ENCODE results near the gene DCC.

DCC gene

DNA sequence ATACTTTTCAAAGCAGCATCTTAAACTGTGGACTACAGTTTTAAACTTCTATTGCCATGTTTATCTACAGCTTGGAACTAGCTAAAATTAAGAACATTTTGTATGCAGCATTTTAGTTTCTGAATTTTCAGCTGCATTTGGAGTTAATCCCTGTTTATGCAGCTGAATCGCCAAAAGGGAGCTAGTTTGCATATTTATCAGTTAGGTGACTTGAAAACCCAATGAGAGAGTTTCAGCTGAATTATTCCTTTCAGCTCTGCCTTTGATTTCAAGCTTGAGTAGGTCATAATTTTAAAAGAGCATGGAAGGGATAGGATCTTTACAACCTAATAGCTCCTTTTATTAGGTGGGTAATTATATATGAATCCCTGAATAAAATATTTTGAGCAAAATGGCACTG lies 1191.9 kb downstream of the DCC start:
- no peak for ATAC-seq

DNA sequence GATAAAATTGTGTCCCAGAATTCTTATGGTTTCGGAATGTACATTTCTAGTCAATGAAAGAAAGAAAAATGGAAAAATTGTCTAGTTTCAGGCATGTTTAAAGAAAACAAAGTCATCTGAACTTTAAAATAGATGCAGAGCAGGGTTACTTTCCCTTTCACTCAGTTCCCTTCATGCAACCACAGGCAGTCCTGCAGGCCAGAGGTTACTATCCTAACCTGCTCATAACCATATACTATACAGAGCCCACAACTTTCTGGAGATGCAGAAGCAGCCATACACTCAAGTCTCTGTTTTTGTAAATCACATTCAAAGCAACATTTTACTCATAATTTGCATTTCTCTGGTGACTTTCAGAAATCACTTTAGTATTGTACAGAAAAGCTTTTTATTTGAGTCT lies 1194.2 kb downstream of the DCC start:
- no peak for ATAC-seq

DNA sequence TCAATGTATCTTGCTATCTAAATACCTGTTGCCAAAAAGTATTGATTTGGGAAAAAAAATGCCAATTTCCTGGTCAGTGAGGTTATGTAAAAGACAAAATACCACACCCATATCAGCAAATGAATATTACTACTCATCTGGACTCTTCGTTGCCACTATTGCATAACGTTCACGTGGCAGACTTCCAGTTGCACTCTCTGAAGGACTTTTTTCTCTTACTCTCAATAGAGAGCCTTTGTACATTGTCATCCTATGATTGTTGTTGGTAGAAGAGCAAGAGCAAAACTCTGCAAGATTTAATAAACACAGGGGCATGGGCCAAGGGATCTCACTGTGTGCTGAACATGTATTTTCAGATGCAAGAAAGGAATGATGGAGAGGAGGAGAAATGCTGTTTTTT lies 1194.7 kb downstream of the DCC start:
- ATAC-seq: no peak

DNA sequence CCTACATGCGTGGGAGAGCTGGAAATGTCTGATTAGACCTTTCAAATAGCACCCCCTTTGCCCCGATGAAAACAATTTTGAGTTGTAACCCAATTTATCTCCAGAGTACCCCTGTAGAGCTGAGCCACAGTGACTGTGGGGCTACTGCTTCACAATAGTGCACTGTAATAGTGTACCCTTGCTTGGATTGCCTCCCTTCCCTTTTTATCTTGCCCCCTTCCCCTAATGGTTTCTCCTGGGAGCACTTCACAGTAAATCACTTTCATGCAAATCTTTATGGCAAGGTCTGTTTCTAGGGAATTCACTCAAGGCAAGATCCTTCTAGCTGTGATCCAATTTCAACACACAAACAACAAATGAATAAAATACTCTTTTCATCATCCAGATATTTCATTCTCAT lies 1196.9 kb downstream of the DCC start:
- ATAC-seq: no peak

DNA sequence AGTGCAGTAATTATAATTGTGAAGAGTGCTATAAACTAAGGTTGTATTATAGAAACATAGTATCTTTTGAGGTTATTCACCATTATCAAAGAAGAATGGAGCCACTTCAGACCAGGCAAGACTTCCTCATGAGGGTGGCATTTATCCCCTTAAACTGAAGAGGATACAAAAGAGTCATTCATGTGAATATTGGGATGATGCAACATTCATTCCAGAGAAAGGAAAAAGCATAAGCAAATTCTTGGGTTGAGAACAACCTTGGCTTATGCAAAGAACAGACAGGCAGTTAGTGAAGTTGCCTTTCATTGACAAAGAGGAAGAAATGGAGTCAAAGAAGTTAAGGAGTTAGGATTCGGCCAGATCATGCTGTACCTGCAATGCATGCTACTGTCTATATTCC lies 1201.9 kb downstream of the DCC start:
- no peak for ATAC-seq

DNA sequence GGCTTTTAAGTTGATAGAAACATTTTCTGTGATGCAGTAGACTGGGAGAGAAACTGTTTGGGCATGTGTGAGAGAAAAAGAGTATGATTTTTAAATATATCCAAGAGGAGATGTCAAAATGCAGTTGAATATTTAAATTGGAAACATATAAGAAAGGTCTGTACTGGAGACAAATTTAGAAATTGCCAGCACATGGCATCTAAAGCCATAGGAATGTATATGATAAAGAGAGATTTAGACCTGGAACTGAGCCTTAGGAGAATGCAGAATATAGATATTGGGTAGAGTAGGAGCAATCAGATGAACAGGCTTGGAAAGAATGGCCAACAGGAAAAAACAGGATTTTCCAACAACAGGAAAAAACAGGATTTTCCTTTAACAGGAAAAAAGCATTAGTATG lies 1203.7 kb downstream of the DCC start:
- no peak for ATAC-seq

DNA sequence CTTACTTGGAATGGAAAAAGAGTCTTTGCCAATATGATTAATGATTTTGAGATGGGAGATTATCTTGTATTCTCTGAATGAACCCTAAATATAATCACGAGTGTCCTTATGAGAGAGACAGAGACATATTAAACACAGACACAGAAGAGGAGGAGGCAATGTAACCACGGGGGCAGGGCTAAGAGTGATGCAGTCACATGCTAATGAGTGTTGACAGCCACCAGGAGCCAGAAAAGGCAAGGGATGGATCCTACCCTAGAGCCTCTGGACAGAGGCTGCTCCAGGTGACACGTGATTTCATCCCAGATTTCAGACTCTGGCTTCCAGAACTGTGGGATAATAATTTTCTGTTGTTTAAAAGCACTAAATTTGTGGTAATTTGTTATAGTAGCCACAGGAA lies 1204.9 kb downstream of the DCC start:
- ATAC-seq: no peak

DNA sequence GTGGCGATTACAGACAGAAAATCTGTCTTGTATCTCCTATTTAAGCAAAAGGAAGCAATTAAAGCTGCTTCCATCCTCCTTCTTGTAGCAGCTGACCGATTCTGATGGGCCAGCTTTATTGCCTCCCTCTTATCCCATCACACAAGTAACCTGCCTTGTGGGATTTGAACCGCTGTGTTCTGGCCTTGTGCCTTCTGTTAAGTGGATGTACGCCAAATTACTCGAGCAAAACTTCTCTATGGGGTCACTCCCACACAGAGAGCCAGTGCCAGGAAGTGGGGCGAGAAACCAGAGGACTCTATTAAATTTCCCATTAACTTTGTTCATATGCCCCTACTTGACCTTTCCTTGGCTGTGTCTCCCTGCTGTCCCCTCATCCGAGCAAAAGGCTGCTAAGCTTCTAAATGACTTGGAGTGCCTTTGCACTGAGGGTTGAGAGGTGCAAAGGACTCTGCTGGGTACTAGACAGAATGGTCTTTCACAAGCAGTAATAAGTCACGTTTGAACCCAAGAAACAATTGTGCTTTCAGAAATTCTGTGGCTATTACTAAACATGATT lies 1212.0 kb downstream of the DCC start:
- ATAC-seq: no peak

DNA sequence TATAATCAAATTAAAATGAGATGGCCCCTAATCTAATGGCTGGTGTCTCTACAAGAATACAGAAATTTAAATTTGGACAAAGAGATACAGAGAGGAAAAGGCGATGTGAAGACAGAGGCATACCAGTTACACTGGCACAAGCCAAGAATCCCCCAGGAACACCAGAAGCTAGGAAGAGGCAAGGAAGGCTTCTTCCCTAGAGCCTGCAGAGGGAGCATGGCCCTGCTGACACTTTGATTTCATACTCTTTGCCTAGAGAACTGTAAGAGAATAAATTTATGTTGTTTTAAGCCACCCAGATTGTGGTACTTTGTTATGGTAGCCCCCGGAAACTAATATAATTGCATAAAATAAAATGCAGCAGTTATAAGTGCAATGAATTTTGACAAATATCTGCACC lies 1213.0 kb downstream of the DCC start:
- no peak for ATAC-seq

DNA sequence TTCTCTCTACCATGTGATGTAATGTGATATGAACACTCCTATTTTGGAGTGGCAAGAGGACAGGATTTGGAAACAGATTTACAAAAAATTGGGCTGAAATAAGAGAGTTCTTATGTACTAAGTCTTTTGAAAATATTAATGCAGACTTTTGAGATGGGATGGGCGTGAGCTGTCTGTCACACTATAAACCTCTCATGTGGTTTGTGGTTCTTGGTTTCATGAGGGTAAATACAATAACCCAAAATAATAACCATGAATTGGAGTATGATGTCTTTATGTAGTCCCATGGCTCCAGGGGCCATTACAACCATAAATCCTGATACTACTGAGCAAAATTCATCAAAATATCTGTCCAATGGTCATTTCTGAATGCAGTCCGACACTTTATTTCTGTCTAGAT lies 1216.5 kb downstream of the DCC start:
- no peak for ATAC-seq

DNA sequence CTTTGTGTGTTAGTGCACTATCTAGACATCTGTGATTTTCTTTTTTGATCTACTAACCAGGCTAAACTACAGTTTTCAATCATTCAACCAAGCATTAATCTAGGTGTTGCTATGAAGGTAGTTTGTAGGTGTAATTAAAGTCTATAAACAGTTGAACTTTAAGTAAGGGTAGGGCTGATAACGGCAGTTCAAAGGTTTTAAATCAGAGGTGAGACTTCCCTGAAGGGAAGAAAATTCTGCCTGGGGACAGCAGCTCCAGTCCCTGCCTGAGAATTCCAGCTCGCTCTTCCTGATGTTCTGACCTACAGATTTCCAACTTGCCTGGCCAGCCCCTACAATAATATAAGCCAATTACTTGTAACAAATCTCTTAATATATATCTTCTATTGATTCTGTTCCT lies 1220.5 kb downstream of the DCC start:
- no peak for ATAC-seq

DNA sequence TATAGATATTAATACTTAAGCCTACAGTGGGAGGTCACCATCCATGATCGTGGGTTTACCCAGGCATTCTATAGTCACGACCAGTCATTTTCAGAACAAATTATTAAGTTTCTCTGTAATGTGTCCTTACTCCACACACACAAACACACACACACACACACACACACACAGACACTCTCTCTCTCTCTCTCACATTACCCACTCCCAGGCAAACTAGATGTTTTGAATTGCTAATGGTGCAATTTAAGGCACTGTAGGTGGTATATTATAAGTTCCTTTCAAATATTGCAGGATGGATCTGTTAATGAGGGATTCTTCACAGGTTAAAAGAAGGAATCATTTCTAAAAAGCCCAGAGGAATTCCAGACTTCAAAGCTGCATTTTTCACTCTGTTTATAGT lies 1226.6 kb downstream of the DCC start:
- no peak for ATAC-seq

DNA sequence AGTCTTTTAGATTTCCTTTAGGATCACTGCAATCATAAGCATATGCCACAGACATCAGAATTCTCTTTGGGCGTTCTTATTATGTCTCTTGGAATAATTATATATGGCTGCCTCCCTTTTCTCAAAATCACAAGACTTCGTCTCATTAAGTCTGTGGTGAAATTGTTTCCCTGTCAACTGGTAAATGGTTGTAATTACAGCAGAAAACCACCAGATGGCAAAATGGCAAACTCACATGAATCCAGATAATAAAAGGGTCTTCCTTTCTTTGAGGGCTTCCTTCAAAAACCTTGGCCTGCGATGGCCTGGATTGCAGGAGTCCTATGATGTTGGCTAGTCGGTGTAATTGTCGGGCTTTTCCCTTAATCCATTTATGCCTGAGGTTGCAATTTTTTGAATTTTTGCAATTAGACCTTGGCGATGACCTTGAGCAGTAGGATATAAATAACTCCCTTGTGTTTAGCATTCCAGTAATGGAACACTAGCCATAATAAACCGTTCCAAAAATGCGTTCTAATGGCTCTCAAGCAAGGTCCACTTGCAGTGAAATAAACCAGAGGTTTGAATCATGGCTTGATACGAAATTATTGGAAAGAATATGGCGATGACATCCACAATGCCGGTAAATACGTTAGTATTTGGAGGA lies 1228.1 kb downstream of the DCC start:
- ATAC-seq: no peak
